Measurements from ENCODE around the gene PSAPL1.

Gene PSAPL1

DNA sequence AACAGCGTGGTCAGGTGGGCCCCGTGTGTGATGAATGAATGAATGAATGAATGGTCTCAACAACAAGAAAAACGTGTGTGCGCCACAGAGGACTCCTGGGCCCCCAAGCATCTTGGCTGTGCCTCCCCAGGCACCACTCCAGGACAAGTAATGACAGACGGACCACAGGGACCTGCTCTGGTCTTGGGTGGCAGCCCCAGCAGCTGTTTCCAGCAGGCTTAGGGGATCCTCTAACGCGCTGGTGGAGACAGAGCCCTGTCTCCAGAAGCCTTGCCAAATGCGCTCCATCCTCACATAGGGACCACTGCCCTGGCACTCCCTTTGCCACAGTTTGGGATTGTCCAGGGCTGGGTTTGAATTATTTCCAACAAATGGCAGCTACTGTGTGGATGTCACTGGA, 39.1 kb downstream of the PSAPL1 start:
- DNase-seq = no peak

DNA sequence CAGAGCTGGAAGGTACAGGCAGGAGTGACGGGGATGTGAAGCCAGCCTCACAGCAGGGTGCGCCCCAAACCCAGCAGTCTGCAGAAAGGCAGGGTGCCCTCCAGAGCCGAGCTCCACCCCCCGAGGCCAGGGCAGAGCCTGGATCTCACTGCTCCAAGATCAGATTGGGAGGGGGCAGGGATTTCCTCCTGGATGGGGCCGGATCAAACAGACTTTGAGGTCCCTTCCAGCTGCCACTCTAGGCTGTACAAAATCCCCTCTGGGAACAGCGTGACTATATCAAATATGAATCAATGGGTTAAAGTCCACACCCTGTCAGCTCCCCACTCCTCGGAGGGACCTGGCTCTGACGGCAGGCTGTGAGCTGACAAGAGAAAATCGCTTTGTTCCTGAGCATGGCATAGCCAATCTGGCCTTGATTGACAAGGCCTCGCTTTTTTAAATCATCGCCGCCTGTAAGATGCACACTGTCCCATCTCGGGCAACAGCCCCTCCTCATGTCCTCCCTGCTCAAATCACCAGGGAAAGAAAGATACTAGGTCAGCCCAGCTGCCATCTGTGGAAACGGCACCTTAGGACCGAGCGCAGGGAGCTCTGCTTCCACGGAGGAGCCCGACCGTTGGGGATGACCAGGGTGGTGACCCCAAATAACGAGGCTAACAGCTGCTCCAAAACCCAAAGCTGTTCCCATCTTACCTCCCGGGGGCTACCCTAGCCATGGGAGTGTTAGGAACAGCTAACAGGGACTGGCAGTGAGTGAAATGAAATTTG, 39.9 kb downstream of the PSAPL1 start:
- no peak for DNase-seq

DNA sequence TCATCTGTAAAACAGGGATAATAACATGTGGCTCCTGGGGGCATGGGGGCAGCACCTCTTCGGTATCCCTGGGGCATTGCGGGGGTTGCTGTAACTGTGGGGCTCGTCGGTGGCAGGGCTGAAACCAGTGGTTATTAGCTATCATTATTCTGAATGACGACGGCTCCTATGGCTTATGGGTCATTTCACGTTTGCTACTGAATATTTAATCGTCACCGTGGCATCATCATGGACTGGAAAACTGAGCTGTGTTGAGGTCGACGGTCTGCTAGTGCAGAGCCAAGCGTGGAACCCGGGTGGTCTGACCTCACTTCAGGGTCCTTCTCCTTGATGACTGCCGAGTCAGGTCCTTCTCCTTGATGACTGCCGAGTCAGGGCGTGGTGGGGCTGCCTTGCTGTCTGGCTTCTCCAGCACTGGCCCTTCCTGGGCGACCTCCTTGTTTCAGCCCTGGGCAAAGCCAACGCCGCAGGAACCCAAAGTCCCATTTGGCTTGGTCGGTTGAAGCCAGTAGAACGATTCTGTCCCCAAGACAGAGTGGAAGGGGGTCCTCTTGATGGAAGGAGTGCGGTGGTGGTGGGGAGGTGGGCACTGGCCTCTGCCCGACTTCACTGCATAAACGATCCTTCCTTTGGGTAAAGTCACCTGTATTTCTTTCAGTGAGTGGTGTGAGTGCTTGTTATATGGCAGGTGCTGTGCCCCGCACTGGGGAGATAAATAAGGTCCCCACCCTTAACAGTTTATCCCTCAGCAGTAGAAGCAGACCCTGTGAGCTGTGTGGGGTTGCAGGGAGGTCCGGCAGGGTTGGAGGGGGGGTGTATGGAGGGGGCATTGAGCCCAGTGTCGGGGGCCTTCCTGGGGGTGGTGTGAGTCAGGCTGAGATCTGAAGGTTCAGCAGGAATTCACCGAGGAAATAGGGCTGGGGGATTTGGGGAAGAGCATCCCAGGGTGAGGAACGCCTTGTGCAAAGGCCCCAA, 40.8 kb downstream of the PSAPL1 start:
- DNase-seq = no peak

DNA sequence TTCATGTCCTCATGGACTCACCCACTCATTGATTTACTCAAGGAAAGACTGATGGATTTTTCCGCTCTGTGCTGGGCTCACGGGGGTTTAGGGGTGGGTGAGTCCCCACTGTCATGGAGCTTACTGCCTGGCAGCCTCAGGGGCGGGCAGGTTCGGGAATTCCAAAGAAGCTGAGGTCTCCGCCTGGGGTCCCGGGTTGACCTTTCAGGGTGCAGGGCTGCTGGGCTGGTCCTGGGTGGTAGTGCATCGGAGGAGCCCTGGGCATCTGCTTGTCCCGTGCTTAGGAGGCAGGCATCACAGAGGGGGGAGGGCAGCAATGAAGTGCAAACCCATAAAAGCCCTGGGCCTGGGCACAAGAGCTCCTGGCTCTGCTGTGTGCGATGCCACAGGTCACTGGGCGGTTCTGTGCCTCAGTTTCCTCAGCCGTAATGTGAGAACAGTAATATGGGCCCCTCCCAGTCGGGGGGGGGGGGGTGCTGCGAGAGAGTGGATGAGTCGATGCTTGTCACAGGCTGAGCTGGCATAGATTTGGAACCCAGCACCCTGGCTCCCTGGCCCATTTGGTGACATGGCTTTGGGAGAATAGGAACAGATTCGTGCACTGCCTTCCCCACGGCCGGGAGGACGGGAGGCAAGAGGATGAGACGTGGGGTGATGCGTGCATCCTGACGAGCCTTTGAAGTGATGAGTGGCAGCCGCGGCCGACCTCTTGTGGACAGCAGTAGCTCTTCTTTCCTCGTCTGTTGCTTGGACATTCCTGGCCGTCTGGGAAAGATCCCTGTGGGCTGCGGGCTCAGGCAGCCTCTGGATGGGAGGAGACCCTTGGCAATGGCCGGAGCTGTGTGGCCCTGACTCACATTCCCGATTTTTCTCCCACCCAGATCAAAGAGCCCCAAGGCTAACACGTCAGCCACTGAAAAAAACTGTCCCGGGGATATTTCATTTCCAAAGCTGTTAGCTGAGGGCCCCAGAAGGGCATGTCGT, 42.0 kb downstream of the PSAPL1 start:
- no peak for DNase-seq

DNA sequence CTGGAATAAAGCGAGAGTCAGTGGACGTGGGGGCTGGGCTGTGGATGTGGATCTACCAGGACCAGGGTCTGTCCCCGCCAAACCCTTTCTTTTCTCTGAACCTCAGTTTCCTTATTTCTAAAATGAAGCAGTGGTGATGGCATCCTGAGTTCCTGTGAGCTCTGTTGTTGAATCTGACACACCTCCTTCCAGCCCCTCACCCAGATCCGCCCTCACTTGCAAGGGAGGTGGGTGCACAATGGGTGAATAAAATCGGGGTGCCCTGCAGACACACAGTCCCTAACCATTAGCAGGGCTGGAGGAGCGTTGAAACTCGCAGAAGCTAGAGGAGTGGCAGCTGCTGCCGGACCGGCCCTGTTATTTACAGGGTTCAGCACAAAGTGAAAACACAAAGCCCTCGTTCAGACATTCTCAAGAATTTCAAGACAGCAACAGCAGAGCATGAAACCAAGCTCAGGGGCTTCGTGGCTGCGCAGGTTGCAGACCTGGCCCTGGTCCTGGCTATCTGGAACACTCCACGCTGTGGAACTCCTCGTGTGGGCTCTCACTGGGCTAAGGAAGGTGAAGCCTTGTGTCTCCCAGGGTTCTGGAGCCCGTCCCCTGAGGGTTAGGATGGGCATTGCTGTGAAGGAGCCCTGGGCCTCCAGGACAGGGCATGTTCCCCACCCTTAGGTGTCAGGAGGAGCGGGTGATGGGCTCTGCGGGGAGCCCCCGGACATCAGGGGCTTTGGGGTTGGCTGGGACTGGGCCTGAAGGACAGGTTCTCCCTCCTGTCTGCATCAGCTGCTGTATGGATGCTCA, 42.9 kb downstream of the PSAPL1 start:
- DNase-seq = no peak

- no peak for DNase-seq
Measured at GRCh38 chr4:7390906-7391636, 43.7 kb downstream of the PSAPL1 start.

DNA sequence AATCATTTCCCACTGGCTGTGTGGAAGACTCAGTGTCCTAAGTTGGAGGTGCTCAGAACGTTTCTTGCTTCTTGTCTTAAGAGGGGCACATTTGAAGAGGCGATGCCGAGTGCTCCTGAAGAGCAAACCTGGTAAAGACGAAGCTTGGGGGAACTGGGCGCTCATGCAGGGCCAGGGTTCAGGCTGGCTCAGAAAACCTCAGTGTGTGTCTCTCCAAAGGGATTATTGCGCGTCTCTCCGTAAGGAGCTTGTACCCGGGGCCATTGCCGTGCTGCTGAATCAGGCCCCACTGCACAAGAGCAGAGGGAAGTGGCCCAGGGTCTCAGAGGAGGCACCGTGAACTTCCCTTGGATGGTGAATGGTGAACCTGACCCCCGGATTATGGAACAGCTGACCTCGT, 44.4 kb downstream of the PSAPL1 start:
- no peak for DNase-seq

- no peak for DNase-seq
Measured at GRCh38 chr4:7389719-7390118, 45.0 kb downstream of the PSAPL1 start.

GRCh38 chr4:7389101-7389701, 45.5 kb downstream of the PSAPL1 start:
- no peak for DNase-seq

DNA sequence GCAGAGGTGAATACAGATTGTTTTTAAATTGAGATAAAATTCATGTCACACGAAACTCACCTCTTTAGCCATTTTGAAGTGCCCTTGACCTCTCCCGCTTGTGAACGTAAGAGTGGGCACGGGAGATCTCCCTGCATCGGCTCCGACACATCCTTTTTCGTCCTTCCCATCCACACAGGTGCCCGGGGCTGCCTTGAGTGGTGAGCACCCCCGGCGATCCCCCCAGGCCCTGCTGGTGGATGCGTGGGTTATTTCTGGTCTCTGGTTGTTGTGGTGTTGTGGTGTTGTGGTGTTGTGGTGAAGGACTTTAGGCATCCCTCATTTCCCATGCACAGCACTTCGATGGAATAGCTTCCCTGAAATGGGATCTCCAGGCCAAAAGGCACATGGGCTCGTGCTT, 46.1 kb downstream of the PSAPL1 start:
- no peak for DNase-seq

DNA sequence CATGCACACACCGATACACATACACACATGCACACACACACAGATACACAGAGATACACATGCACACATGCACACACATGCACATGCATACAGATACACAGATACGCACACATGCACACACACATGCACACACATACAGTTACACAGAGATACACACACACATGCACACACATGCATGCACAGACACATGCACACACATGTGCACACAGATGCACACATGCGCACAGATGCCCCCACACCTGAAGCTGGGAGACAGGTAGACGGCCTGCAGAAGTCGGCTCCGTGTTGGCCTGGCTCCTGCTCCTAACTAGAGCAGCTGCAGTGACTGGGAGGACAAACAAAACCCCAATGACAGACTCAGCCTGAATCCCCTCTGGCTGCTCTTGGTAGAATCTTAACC, 46.8 kb downstream of the PSAPL1 start:
- no peak for DNase-seq

GRCh38 chr4:7384929-7385890, 49.5 kb downstream of the PSAPL1 start:
- DNase-seq = no peak

- no peak for DNase-seq
Measured at GRCh38 chr4:7384003-7384928, 50.5 kb downstream of the PSAPL1 start.

GRCh38 chr4:7383266-7383665, 51.5 kb downstream of the PSAPL1 start:
- DNase-seq = no peak

DNA sequence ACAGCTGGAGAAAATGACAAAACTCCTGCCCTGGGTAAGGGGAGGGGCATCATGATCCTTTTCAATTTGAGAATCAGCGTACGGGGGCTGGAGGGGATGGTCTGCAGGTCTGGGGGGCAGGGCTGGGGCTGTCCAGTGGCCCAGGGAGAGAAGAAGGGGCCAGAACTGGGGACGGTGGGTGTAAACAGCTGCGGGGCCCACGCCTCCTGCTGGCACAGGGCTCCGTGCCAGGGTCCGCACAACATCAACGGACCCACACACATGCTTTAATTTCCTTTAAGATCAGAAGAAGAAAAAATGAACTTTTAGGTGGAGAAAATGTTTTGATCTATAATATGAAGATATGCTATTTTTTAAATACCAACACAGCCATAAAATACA, 52.1 kb downstream of the PSAPL1 start:
- DNase-seq = no peak

GRCh38 chr4:7381890-7382633, 52.7 kb downstream of the PSAPL1 start:
- no peak for DNase-seq

- no peak for DNase-seq
Measured at GRCh38 chr4:7381221-7381889, 53.4 kb downstream of the PSAPL1 start.

Measured in suppressor macrophage treated with lipopolysaccharide for 4 hours (primary cell).